Lower lobe of right lung (tissue), 2 donors: Measurements from ENCODE around the gene GOLGA3. TPM values are rescaled to one million over a fixed set of nuclear protein-coding genes. Genes with fewer than 3 reads are reported as not detected.
"Not testable (repeated sequence)": the region's sequence is repeated elsewhere in the genome, so short reads cannot be mapped to it uniquely, and the experiment has no call there.

Experiments used
- ATAC-seq, 2 donors: fragments of 200-7000 bp; cut with Tn5 transposase; one replicate each; pipeline ENCODE4 v1.9.1; 2020 to 2022; ENCODE audit warnings: mild to moderate bottlenecking in 2 of 2, moderate library complexity in 2 of 2
- DNase-seq: peaks from one replicate; pipeline ENCODE4 v3.0.0-alpha.2; 2020
- H3K27ac ChIP-seq: fragments of 200-600 bp; one replicate; pipeline ENCODE4 v1.8.0; 2022
- H3K27me3 ChIP-seq: fragments of 200-600 bp; one replicate; pipeline ENCODE4 v1.8.0; 2022; ENCODE audit warnings: low read depth
- H3K36me3 ChIP-seq: fragments of 200-600 bp; one replicate; pipeline ENCODE4 v1.8.0; 2022; ENCODE audit warnings: mild to moderate bottlenecking
- H3K4me1 ChIP-seq: fragments of 200-600 bp; one replicate; pipeline ENCODE4 v1.8.0; 2022
- H3K4me3 ChIP-seq: fragments of 200-600 bp; one replicate; pipeline ENCODE4 v1.8.0; 2022; ENCODE audit warnings: mild to moderate bottlenecking
- H3K9me3 ChIP-seq: fragments of 200-600 bp; one replicate; pipeline ENCODE4 v1.8.0; 2022
- CTCF ChIP-seq: fragments of 200-600 bp; IDR thresholded peaks from one replicate; pipeline ENCODE4 v1.8.0; 2022; ENCODE audit warnings: antibody characterized with exemption, mild to moderate bottlenecking
- intact Hi-C: fragments of 100-400 bp; cut with DNase I; formaldehyde crosslinking; loops from one replicate; pipeline ENCODE4 v1.11.0; 2022
- total RNA-seq: library from RNA; stranded (reverse); fragmentation: NEBNext Ultra II Directional; extraction: Animal tissue kit (Norgen Biotek cat#: 25700); gene quantifications from one replicate; pipeline ENCODE4 v1.2.1, GENCODE V29; 2021
- donor health status: DM: no; HTN: yes; CAD: no; lungs with severe emphysema.

The GOLGA3 gene
- total RNA-seq, 1 donor from 2014 or later, result 59.7 TPM

- intact Hi-C loops, result no loop called here
- ATAC-seq, result no peak
- no peak for TF ChIP-seq CTCF
- no peak overlapping the region for H3K27ac ChIP-seq
- no peaks in the 10 kb centered on the region for H3K27me3 ChIP-seq
- no peaks in the 10 kb centered on the region for H3K4me1 ChIP-seq
- no peak for DNase-seq
- H3K4me3 ChIP-seq, result no peak overlapping the region
- H3K36me3 ChIP-seq, result peaks cover 84% of the 10 kb centered on the region
- no peaks in the 10 kb centered on the region for H3K9me3 ChIP-seq
Measured at GRCh38 chr12:132812631-132813305, 15.9 kb downstream of the GOLGA3 start.

GRCh38 chr12:132809391-132809790 is 19.3 kb downstream of the GOLGA3 start:
- H3K27me3 ChIP-seq, intact Hi-C loops, H3K4me1 ChIP-seq, H3K9me3 ChIP-seq, H3K27ac ChIP-seq, DNase-seq, H3K4me3 ChIP-seq, ATAC-seq: not testable (repeated sequence)
- H3K36me3 ChIP-seq, result peaks cover 87% of the 10 kb centered on the region

- H3K9me3 ChIP-seq, result no peaks in the 10 kb centered on the region
- H3K27ac ChIP-seq, result no peak overlapping the region
- intact Hi-C loops, result no loop called here
- TF ChIP-seq CTCF, result no peak
- peaks cover 88% of the 10 kb centered on the region for H3K36me3 ChIP-seq
- DNase-seq, result no peak
- no peaks in the 10 kb centered on the region for H3K4me1 ChIP-seq
- H3K4me3 ChIP-seq, result no peak overlapping the region
- no peak for ATAC-seq
- no peaks in the 10 kb centered on the region for H3K27me3 ChIP-seq
Measured at GRCh38 chr12:132807295-132808092, 21.2 kb downstream of the GOLGA3 start.

- Histone ChIP-seq H3K36me3 (peaks cover 88% of the 10 kb centered on the region), H3K9me3 (no peaks in the 10 kb centered on the region), H3K4me3 (no peak overlapping the region), H3K27me3 (no peaks in the 10 kb centered on the region), H3K4me1 (no peaks in the 10 kb centered on the region), H3K27ac (no peak overlapping the region)
- TF ChIP-seq CTCF, result no peak
- intact Hi-C loops, result no loop called here
- no peak for DNase-seq
- no peak for ATAC-seq
Measured at GRCh38 chr12:132806857-132807256, 21.8 kb downstream of the GOLGA3 start.

GRCh38 chr12:132804426-132804861 is 24.2 kb downstream of the GOLGA3 start:
- ATAC-seq (peak; percentile 25 to 58), DNase-seq (no peak)
- Histone ChIP-seq H3K9me3 (no peaks in the 10 kb centered on the region), H3K27me3 (no peaks in the 10 kb centered on the region), H3K36me3 (peaks cover 93% of the 10 kb centered on the region), H3K27ac (no peak overlapping the region), H3K4me3 (no peak overlapping the region), H3K4me1 (no peaks in the 10 kb centered on the region)
- intact Hi-C loops, result no loop called here
- no peak for TF ChIP-seq CTCF

GRCh38 chr12:132803888-132804287 is 24.8 kb downstream of the GOLGA3 start:
- Histone ChIP-seq H3K36me3 (peaks cover 94% of the 10 kb centered on the region), H3K4me1 (no peaks in the 10 kb centered on the region), H3K27me3 (no peaks in the 10 kb centered on the region), H3K9me3 (no peaks in the 10 kb centered on the region), H3K4me3 (no peak overlapping the region), H3K27ac (no peak overlapping the region)
- no peak for TF ChIP-seq CTCF
- DNase-seq (no peak), ATAC-seq (no peak)
- intact Hi-C loops, result no loop called here
